GM21786 (cell line): ENCODE results near the gene GNGT2.

ENCODE experiments used
- ATAC-seq: cut with Tn5 transposase; IDR thresholded peaks from one replicate; pipeline ENCODE4 v1.9.1; 2021; ENCODE audit not compliant: unreplicated experiment

The GNGT2 gene

DNA sequence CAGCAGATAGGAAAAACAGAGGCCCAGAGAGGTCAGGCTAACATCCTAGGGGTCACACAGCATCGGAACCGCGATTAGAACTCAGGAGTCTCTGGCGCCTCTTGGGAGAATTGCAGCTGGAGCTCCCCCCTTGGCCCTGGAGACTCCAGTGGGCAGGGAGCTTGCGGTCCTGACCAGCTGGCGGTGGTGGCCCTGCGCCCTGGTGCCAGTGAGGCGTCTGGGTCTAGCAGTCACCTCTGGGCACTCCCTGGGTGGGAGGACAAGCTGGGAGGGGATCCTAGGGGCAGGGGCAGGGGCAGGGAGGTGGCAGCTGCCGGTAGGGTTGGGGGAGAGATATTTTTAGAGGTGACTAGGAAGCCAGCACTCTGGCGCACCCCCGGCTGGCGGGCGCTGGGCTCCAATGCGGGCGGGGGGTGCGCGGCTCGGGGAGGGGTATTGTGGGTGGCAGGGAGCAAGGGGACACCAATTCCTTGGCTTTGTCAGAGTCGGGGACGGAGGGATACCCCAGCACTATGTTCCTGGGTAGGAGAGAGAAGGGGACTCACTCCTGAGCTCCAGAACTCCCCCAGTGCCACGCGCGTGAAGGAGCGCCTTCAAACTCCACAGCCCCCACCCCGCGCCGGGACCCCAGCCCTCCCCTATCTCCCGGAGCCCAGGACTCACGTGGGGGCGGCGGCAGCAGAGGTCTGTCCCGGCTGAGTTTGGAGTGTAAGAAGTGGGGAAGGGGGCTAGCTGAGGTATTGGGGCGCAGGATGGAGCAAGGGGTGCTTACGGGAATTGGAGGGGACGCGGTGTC is 19.6 kb upstream of the GNGT2 start:
- no peak for ATAC-seq

DNA sequence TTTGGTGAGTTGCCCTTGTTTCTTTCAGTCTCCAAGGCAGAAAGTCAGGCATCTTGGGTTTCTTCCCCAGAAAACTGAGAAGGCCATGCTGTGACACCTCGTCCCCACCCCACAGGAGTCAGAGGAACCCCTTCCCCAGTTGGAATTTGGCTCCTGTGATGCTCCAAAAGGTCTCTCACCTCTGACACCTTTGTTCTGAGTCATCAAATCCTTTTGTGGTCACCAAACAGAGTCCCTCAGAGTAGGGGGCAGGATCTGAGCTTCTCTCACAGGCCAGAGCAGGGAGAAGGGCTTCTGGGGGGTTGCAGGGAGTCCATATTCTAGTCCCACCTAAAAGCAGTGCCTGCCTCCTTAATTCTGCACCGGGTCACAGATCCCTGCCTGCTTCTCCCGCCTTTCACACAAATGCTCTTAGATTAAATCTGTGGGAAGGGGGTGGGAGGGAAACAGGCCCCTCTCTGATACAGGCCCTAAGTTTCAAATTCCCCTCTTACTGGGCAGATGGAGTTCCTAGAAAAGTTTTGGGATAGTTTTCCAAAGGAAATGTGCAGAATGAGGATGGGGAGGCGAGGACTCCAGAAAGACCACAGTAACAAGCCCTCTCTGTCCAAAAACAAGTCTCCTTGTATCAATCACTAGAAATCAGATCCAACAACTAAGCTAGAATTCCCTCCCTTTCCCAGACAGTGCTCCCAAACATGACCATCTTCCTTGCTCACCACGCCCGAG is 18.9 kb upstream of the GNGT2 start:
- ATAC-seq, result no peak

DNA sequence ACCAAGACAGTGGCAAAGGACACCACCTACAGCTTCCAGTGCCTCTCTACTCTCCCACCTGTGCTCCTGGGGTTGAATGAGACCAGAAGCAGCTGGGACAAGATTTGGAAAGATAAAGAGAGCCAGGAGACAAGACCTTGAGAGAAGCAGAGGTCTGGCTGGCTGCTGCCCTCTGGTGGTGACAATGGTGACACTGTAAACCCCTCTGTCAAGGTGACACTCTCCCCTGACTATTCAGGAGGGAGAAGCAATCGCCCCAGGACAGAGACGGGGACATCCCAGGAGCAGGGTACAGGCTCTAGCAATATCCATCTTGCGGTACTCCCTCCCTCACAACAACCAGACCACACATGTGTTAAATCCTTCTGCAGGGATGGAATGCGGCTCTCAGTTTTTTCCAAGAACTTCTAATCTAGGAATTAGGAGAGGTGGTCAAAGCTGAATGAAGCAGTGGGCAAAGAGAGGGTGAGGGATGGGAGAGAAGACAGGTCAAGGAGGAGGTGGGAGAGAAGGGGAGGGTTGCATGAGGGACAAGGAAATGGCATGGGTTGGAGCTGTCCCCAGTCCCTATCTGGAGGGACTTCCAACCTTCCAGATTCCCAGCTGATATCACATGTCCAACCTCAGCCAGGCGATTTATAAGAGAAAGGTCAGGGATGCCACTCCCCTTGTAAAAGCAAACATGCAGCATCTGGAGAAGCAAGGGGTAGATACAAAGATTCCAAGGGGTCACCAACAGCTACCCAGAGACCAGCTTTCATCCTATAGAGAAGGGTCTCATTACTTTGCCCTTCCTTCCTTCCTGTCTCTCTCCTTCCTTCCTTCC is 17.3 kb upstream of the GNGT2 start:
- ATAC-seq, result no peak

DNA sequence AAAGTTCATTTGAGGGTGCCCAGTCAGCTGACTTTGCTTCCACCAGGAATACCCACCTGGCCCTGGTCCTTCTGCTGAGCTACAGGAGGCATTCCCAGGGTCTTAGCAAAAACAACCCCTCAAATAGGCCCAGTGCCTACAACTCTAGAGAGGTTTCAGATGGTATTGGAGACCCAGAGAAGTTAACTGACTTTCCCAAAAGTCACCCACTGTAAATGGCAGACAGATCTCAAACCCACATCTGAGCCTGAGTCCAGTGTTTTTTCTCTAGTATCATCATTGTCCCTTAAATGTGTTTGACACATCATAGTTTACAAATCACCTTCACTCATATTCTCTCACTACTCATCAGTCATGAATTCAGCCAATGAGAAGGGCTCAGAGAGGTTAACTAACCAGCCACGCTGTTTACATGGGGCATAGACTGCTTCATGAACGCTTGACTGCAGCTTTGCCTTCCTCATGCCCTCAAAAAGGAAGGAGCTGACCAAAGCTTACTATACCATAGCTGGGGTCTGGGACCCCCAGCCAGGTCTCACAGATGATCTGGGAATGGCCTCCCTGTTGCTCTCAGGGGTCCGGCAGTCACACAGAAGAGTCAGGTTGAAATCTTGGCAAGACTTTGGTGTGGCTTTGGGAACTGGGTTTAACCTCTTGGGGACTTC is 16.5 kb upstream of the GNGT2 start:
- no peak for ATAC-seq

DNA sequence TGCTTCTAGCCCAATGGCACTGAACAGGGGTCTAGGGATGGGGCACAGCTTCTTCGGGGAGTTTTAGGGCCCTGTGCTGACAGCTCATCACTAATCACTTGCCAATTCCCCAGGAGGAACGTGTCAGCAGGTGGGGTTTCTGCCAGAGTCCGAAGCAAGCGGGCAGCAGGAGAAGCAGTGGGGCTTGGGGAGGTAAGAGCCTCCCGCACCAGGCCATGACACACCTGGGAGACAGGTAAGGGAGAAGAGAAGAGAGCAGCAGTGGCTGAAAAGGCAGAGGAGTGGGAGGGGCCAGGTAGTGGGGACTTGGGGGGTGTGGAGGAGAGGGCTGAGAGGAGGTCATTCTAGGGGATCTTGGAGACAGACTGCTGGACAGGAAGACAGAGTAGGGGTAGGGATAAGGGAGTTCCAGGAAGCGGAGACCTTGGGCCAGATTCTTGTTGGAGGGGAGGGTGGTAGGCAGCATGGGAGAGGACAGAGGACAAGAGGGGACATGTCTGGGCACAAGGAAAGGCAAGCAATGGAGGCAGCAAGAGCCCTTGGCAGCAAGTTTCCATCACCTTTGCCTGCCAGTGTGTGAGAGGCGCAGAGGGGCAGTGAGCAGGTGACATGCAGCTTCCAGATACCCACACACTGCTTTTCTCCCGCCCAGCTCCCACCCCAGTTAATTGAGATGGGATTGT is 15.3 kb upstream of the GNGT2 start:
- ATAC-seq, result no peak

DNA sequence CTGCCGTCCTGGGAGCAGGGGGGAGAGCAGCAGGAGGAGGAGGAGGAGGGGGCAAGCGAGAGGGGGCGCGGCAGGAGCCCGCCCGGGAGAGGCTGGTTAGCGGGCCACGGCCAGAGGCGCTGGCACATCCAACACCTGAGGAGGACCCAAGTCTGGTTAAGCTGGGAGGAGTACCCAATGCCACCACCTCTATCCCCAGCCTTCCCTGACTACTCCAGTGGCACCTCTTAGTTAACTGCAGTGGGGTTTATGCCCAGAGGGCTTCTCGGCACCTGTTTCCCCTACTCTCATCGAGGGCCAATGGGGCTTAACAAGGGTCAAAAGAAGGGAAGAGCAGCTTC is 14.6 kb upstream of the GNGT2 start:
- ATAC-seq, result no peak

DNA sequence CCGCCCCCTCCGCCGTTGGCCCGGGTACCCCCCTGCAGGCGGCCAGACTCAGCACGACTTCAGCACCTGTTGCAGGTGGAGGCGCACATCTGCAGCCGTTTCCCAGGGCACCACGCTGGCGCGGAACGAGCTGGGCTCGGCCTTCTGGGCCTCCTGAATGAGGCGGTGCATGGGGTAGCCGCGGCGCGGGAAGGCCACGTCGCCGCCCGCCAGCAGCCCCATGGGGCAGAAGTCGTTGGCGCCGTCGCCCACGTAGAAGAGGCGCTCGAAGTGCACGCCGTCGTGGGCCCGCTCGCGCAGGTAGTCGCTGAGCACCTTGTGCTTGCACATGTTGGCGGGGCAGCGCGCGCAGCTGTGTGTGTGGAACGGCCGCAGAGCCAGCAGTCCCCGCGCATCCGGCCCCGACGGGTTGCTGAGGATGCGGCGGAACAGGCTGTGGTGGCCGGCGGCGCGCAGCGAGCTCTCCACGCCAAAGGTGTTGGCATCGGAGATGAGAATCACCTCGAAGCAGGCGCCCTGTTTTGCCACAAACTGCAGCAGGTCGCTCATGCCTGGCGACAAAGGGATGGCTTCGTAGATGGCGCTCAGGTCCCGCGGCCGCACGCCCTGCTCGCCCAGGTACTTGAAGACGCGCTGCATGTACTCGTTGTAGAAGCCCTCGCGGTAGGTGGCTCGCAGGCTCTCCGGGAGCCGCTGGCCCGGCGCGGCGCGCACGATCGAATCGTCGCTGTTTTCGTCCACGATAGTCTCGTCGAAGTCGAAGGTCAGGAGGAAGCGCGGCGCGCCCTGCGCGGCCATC is 14.0 kb upstream of the GNGT2 start:
- ATAC-seq, result no peak

DNA sequence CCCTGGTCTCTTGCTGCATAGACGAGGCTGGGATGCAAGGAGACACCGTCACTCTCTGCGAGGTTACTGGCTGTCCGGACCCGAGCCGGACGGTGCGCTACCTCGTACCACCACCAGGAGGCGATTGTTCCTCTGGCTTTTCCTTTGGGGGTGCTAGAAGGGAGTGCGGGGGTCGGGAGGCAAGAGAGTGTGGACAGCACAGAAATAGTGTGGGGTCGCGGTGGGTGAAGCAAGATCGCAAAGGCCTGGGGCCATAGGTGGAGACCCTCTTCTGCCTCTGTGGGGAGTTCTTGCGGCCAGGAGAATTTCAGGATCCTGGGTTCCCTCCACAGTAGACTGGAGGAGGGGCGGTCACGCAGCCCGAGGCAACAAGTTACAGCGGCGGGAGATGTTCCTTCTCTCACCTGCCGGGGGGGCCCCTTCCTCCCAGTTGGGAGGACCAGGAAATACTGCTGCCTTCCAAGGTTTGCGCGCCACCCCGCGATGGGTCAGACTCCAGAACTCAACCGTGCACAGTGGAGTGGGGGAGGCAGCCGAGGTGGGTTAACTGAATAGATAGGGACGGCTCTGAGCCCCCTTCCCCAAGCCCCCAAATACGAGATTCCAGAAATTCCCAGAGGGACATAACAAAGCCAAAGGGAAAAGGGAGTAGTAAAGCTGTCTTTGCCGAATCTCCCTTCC is 13.3 kb upstream of the GNGT2 start:
- ATAC-seq, result no peak

DNA sequence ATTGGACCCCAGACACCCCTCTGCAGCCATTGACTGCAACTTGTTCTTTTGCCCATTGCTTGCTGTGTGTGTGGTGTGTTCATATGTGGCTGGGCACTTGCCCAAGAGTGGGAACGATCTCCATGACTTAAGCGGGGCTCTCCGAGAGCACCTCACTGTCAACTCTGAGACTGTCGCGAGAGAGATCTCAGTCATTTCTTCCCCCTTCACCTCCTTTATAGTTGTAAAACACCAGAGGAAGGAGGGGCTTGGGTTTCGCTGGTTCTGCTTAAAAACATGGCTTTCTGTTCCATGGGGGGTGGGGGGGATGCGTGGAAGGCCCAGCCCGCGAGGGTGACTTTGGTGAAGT is 12.8 kb upstream of the GNGT2 start:
- ATAC-seq, result no peak

DNA sequence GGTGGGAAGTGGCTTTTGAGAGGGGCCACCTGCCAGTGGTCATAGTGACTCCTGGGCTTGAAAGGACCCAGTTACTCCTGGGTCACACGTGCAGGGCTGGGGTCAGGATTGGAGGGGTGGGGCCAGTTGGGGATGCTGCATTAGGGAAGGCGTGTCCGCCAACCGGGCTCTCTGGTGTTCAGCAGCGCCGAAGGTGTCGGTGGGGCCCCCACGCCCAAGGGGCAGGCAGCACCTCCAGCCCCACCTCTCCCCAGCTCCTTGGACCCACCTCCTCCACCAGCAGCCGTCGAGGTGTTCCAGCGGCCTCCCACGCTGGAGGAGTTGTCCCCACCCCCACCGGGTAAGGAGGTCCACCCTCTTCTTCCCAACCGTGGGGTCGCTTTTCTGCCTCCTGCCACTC is 9.6 kb upstream of the GNGT2 start:
- no peak for ATAC-seq

DNA sequence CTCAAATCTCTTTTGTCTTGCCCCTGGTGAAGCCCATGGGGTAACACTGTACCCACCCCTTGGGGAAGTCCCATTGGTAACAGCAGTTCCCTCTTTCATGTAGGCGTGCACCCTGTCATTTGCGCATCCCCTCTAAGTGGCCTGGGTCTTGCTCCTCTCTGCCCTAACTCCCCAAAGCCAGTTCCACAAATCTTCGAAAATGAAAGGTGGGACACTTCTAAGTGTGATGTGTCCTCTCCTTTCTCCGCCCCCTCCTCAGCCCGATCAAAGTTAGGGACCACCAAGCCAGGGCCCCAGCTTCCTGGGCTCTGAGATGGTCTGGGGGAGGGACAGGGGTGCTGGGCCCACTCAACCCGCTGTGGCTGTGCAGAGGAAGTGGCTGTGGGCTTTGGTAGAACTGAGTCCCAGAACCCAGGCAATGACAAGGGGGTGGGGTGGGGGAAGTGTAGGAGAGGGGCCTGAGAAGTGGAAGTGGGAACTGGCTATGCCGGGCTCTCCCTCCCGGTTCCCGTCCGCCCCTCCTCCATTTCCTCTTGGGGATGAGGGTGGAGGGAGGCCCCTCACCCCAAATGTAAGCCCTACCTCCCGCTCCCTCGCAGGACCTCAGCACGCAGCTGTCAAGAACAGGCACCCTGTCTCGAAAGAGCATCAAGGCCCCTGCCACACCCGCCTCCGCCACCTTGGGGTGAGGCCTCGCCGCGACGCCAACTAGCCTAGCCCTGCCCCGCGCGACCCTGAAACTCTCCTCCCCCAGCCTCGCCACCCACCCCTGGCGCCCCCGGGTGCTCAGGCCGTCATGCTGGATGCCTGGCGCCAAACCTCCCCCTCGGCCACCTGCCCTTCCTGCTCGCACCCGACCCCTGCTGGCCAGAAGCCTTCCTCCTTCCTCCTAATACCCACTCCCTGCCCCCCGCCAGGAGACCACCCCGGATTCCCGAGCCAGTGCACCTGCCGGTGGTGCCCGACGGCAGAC is 8.9 kb upstream of the GNGT2 start:
- no peak for ATAC-seq

DNA sequence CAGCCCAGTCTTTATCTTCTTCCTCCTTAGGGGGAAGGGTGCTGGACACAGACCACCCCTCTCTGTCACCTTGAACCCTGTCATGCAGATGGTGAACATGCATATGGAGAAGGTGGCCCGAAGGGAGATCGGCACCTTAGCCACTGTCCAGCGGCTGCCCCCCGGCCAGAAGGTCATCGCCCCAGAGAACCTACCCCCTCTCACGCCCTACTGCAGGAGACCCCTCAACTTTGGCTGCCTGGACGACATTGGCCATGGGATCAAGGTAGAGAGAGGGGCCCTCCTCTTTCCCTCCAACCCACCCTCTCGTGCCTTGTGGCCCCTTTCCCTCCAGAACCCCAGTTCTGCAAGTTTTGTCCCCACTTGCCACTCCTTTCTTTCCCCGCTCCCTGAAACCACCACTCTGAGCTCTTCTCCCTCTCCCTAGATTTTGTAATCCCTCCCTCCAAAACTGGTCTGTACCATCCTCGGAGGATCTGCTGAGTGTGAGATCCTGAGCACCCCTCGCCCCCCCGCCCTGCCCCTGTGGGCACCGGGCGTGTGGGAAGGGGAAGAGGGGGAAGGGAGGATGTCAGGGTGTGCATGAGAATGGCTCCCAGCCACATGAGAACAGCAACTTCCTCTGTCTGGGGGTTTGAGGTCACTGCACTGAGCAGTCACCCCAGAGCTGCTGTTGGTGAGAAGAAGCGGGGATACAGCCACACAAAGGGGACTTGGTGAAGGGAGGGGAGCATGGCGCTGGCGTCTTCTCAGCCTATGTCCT is 7.5 kb upstream of the GNGT2 start:
- ATAC-seq, result peak; percentile 56

DNA sequence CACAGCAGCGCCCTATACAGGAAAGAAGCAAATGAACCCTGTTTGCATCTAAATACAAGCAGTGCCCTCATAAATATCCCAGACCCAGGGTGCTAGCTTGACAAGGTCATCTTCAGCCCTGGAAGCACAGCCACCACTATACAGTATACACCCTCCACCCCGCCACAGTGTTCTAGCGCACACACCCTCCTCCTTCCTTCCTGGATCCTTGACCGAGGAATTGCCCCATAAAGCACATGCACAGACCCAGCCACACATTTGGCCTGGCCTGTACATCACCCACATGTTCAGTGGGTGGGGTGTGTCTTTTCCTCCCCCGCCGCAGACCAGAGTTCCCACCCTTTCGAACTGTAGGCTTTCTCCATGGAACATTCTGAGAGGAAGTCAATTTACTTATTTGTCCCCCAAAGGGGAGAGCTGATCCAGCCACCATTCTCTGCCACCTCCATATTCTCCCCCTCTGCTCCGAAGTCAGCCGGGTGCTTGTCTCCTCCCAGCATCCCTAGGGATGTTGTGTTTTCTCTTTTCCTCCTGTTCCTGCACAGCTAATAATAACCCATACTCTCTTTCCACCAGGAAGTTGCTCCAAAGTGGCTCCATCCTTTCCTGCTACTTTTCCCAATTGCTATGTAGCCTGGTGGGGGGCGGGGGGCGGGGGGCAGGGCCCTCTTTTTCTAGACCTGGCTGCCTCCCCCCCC is 6.7 kb upstream of the GNGT2 start:
- ATAC-seq, result no peak

DNA sequence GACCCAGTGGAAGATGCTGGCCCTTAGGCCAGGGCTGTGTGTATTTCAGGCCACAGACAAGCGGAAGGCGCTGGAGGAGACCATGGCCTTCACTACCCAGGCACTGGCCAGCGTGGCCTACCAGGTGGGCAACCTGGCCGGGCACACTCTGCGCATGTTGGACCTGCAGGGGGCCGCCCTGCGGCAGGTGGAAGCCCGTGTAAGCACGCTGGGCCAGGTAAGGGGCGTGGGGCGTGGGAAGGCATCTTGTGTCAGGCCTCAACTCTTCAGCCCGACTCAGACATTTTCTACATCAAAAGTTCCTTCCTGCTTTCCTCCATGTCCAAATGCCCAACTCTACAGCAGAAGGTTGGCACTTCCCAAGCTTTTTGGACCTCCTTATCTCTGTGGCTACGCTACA is 6.1 kb upstream of the GNGT2 start:
- ATAC-seq, result no peak

DNA sequence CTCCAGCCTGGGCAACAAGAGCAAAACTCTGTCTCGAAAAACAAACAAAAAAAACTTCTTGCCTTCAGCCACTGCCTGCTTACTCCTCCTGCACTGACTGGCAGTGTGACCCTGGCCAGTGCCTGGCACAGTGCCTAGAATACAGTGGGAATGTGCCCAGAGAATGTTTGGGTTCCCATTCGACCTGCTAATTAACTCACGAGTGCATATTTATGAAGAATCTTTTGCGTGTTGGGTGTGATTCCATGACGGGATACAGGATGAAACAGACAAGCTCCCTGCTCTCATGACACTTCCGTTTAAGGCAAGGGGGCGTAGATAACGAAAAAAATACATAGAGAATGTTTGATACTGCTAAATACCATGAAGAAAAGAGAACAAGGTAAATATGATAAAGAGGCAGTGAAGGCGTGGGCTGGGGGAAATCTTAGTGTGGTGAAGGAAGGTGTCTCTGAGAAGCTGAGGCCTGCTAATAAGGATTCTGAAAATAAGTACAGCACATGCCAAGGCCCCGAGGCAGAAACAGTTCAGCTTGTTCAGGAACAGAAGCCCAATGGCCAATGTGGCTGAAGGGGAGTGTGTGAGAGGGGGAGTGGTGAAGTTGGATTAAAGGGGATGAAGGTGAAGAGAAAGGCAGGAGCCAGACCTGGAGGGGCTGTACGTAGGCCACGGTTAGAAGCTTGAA is 4.4 kb upstream of the GNGT2 start:
- no peak for ATAC-seq

DNA sequence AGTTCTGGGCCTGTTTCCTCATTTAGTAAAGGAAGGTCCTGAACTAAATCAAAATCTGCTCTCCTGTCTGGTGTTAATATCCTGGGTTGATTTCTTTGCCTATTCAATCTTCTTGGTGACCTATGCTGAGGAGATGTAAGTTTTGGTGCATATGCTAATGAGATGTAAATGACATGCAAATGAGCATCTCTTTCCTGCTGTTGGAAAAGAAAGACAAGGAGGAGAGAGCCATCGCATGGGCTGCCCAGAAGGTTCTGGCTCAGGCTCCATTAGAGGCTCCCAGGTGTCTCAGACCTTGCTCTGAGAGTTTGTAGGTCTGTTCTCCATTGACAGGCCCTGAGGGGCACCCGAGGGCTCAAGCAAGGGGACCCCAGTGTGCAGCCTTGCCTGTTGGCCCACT is 3.5 kb upstream of the GNGT2 start:
- no peak for ATAC-seq
